NCI-H1930 (cell line): ENCODE measurements around the gene REXO4.
"Not testable (repeated sequence)": the region's sequence is repeated elsewhere in the genome, so short reads cannot be mapped to it uniquely, and the experiment has no call there.

Experiments used
- DNase-seq, 2 experiments: peaks; one replicate each; lab custom pipeline; 2025; lab: John Stamatoyannopoulos, UW

Gene REXO4

GRCh38 chr9:133417541-133418461 lies at the start of gene REXO4:
REXO4 (minus strand) TSS chr9:133418010; CDS start chr9:133417844, 166 bp downstream.
- DNase-seq, result peak; percentile 80 to 85

DNA sequence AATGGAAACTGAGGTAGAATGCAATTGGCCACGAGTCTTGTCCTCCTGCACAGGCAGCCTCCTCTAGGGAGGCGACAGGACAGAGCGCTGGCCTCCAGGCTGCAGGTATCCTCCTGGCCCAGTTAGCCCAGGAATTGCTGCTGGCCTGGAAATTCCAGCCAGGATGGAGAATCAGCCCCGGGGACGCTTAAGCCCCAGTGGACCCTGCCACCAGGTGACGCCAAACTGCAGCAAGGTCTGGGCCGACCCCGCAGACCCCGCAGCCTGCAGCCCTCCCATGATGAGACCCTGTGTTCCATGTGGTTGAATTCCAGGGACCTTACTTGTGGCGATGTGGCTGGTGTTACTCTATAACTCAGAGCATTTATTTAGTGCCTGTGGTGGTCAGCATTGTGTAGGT lies 49.3 kb upstream of the REXO4 start:
- DNase-seq, result no peak

- no peak for DNase-seq
These were observed 48.2 kb upstream of the REXO4 start for GRCh38 chr9:133465984-133466383.

GRCh38 chr9:133464638-133465037 lies 46.8 kb upstream of the REXO4 start:
- no peak for DNase-seq

DNA sequence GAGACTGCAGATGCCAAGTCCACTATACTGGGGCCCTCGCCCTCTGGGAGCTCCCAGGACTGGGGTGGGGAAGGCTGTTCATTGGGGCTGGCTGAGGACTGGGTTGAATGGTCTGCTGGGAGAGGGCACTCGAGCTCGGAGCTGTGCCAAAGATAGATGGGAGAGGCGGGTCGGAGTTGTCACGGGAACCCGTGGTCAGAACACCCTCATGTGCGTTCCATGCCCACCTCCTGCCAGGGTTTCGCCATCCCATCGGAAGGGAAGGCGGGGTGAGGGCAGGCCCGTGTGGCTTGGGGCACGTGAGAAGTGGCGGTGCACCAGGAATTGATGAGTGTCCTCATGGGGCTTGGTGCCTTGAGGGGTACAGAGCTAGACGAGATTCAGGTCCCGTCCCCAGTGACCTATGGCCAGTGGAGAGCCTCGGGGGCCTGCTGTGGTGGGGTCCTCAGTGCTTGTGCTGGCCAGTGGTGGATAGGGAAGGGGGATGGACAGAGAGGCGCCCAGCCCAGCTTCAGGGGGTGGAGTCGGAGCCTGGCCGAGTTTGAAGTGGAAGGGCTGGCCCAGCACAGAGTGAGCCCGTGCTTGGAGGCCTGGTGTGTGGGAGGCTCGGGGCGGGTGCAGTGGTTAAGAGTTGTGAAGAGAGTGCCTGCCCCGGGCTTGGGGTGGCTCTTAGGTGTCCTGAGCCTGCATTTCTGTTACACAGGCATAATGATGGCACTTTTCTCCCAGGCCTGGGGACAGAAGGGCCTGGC lies 46.2 kb upstream of the REXO4 start:
- no peak for DNase-seq

- peak; percentile 63 to 67 for DNase-seq
These were observed 45.5 kb upstream of the REXO4 start for GRCh38 chr9:133463234-133463863.

DNA sequence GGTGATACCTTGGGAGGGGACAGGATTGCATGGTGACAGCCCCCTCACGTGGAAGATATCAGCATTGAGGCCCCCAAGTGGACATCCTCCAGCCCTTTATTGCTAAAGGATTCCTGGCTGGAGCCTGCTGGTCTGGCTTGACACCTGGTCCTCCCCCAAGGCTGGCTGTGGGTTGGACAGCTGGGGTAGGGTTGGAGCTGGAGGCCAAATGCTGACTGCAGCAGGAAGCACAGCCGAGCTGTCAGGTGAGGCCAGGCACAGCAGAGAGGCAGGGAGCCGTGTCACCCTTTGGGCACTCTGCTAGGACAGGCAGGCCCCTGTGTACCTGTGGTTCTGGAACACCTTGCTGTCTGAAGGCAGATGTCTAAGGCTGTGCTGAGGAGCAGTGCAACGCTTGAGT lies 44.2 kb upstream of the REXO4 start:
- DNase-seq, result no peak

DNA sequence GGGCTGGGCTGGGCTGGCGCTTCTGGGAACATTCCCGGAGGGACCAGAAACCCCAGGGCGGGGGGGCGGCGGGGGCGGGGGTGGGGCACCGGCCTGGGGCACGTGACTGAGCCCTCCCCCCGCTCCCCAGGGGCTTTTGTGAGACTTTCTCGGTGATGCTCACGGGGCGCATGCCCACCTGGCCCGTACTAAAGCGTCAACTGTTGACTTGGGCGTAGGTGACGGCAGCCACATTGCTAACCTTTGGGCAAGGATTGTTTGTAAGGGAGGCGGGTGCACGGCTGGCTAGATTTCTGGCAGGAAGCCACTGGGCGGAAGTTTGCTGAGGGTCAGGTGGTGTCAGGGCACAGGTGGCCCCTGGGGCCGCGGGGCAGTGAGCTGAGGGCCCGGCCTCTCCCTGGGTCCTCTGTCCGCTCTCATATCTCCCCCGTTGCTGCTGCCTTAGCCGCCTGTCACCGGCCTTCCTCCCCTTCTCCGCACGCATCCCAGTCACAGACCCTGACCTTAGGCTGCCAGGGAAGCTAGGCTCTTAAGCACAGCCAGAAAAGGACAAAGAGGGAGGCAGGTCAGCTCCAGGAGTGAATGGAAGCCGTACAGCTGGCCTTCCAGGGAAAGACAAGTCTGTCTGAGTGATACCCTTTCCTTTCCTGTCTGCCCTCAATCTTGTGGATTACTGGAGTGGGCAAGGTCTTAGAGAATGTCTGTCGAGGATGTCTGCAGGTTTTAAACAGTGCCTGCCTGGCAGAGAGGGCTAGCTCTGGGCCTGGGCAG lies 42.8 kb upstream of the REXO4 start:
- peak; percentile 54 to 59 for DNase-seq

DNA sequence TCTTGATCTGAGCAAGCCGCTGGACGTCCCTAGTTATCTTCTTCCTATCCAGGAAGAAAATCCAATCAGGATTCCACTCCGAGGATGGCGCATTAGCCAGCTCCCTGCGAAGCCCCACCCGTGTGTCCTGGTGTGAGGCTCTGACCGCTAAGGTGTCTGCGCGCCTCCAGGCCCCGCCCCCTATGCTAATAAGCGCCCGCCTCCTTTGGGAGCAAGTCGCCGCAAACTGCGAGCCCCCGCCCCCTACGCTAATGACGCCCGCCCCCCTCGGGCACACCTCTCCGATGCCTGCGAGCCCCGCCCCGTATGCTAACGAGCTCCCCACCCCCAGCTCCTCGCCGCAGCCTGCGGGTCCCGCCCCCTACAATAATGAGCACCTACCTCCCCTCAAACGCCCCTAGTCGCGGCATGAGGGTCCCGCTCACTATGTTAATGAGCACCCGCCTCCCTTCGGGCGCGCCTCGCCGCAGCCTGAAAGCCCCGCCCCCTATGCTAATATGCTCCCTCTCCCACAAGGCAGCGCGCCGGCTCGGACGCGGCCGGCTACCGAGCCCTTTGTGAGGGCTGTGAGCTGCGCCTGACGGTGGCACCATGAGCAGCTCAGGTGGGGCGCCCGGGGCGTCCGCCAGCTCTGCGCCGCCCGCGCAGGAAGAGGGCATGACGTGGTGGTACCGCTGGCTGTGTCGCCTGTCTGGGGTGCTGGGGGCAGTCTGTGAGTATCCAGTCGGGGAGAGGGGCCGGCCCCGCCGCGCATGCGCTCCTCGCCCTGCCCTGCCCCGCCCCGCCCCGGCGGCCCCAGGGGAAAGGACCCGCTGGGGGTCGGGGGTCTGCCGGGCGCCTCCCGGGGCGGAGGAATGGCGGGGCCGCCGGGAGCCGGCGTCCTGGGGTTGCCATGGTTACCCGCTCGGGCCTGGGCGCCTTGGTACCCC lies 41.9 kb upstream of the REXO4 start, which contains the start of gene CACFD1:
Gene CACFD1, plus strand, starts transcription at position 503 of the 929 bp plus-strand sequence. Its CDS starts 89 bp downstream, at position 592.
- peak; percentile 96 to 99 for DNase-seq

- DNase-seq, result no peak
These were observed 41.0 kb upstream of the REXO4 start for GRCh38 chr9:133458643-133459312.

- DNase-seq, result no peak
These were observed 39.9 kb upstream of the REXO4 start for GRCh38 chr9:133457748-133458147.

- DNase-seq, result no peak
These were observed 39.4 kb upstream of the REXO4 start for GRCh38 chr9:133457233-133457632.

DNA sequence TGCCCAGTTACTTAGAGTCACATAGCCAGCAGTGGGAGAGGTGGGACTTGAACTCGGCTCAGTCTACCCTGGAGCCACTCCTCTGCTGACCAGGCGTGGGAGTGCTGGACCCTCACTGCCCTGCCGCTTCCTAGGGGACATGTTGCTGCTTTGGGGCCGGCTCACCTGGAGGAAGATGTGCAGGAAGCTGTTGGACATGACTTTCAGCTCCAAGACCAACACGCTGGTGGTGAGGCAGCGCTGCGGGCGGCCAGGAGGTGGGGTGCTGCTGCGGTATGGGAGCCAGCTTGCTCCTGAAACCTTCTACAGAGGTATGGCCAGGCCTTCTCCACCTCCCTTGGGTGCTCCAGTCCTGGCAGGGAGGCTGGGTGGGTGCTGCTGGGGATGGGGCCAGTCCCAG lies 38.6 kb upstream of the REXO4 start:
- no peak for DNase-seq

DNA sequence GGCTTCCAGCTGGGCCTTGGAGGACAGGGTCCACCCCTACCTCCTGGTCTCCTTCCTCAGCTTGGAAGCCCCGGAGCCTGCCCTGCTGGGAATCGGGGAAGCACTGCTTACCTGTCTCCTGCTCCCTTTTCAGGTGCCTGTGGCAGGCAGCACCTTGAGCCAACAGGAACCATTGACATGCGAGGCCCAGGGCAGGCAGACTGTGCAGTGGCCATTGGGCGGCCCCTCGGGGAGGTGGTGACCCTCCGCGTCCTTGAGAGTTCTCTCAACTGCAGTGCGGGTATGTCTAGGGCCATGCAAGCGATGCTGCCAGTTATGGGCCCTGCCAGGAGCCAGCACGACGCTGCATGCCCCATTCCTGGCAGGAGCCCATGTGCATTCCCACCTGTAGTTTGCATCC lies 38.1 kb upstream of the REXO4 start:
- no peak for DNase-seq

DNA sequence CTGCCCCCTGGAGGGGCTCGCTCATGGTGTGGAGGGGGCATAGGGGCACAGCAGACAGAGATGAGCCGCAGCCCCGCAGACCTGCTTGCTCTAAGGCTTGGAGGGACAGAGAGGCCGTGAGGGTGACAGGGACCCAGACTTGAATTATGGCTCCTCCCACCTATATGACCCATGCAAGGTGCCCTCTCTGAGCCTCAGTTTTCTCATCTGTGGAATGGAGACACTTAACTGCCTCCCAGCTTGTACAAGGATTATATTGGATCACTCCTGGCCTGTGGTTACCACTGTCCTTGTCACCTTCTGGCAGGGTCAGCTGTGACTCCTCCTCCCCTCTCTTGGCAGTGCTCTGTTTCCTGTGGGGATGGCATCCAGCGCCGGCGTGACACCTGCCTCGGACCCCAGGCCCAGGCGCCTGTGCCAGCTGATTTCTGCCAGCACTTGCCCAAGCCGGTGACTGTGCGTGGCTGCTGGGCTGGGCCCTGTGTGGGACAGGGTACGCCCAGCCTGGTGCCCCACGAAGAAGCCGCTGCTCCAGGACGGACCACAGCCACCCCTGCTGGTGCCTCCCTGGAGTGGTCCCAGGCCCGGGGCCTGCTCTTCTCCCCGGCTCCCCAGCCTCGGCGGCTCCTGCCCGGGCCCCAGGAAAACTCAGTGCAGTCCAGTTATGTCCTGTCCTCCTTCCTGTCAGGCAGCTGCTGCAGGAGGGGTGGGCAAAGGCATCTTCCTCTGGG lies 37.3 kb upstream of the REXO4 start:
- no peak for DNase-seq

- DNase-seq, result no peak
These were observed 36.5 kb upstream of the REXO4 start for GRCh38 chr9:133454325-133454724.

DNA sequence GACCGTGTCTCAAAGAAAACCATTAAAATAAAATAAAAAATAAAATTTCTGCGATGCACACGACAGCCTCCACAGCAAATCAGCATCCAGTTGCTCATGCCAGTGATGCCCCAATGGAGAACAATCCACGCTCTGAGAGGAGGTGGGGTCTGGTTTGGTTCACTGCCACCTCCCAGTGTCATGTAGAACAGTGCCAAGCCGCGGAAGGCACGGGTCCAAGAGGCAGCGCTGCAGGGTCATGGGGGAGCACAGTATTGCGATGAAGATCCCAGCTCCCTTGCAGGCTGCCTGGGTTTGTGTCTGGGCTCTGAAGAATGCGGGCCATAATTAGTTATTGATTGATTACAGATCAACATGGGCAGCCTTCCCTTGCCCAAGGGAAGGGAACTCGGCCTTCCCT lies 35.8 kb upstream of the REXO4 start:
- DNase-seq, result no peak

DNA sequence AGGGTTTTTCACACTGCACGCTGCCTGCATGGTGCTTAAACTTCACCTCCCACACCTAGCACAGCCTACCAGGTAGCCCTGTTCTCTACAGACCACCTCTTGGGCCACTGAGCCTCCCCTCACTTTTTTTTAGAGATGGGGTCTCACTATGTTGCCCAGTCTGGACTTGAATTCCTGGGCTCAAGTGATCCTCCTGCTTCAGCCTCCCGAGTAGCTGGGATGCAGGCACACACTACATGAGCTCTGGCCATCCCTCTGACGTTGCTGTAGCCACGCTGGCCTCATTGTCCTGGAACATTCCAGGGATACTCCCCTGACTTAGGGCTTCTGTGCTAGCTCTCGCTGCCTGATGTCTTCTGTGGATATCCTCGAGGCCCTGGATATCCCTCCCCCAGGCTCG lies 34.8 kb upstream of the REXO4 start:
- DNase-seq, result no peak

- not testable (repeated sequence) for DNase-seq
These were observed 34.1 kb upstream of the REXO4 start for GRCh38 chr9:133451865-133452264.
